ENCODE data around the gene TM2D3.
A peak's percentile ranks its signal among the peaks of the same experiment; 100 is the strongest.

TM2D3 gene

GRCh38 chr15:101679806-101680205 is 27.6 kb upstream of the TM2D3 start:
- H3K9me3 ChIP-seq (ENCODE audit: control insufficient read depth in 1 of 2, low read length in 2 of 2) = no peaks in the 10 kb centered on the region
- H3K4me3 ChIP-seq (ENCODE audit: low read depth in 1 of 2, low read length in 2 of 2) = no peak overlapping the region
- H3K27me3 ChIP-seq (ENCODE audit: control insufficient read depth in 1 of 2, insufficient read depth in 2 of 2, low read length in 2 of 2) = no peaks in the 10 kb centered on the region
- no peak overlapping the region for H3K9ac ChIP-seq (ENCODE audit: low read depth in 1 of 2, low read length in 2 of 2)
- H3K4me1 ChIP-seq (ENCODE audit: control insufficient read depth in 1 of 2, insufficient read depth in 2 of 2, low read length in 2 of 2) = peaks cover 0 to 5% of the 10 kb centered on the region in 2 donors
- H3K36me3 ChIP-seq (ENCODE audit: control insufficient read depth in 1 of 2, insufficient read depth in 2 of 2, low read length in 2 of 2) = peaks cover 14 to 16% of the 10 kb centered on the region in 2 donors
- no peak overlapping the region for H3K27ac ChIP-seq (ENCODE audit: low read depth, low read length)

- Histone ChIP-seq H3K9me3 (ENCODE audit: control insufficient read depth in 1 of 2, low read length in 2 of 2) (no peaks in the 10 kb centered on the region), H3K9ac (ENCODE audit: low read depth in 1 of 2, low read length in 2 of 2) (no peak overlapping the region), H3K4me1 (ENCODE audit: control insufficient read depth in 1 of 2, insufficient read depth in 2 of 2, low read length in 2 of 2) (peaks cover 0 to 5% of the 10 kb centered on the region in 2 donors), H3K27me3 (ENCODE audit: control insufficient read depth in 1 of 2, insufficient read depth in 2 of 2, low read length in 2 of 2) (no peaks in the 10 kb centered on the region), H3K27ac (ENCODE audit: low read depth, low read length) (no peak overlapping the region), H3K36me3 (ENCODE audit: control insufficient read depth in 1 of 2, insufficient read depth in 2 of 2, low read length in 2 of 2) (peaks cover 19 to 28% of the 10 kb centered on the region in 2 donors), H3K4me3 (ENCODE audit: low read depth in 1 of 2, low read length in 2 of 2) (no peak overlapping the region)
These were observed 24.7 kb upstream of the TM2D3 start for GRCh38 chr15:101676921-101677329.

- Histone ChIP-seq H3K36me3 (ENCODE audit: control insufficient read depth in 1 of 2, insufficient read depth in 2 of 2, low read length in 2 of 2) (peaks cover 19 to 36% of the 10 kb centered on the region in 2 donors), H3K9me3 (ENCODE audit: control insufficient read depth in 1 of 2, low read length in 2 of 2) (no peaks in the 10 kb centered on the region), H3K4me3 (ENCODE audit: low read depth in 1 of 2, low read length in 2 of 2) (no peak overlapping the region), H3K27ac (ENCODE audit: low read depth, low read length) (no peak overlapping the region), H3K4me1 (ENCODE audit: control insufficient read depth in 1 of 2, insufficient read depth in 2 of 2, low read length in 2 of 2) (peaks cover 0 to 5% of the 10 kb centered on the region in 2 donors), H3K27me3 (ENCODE audit: control insufficient read depth in 1 of 2, insufficient read depth in 2 of 2, low read length in 2 of 2) (no peaks in the 10 kb centered on the region), H3K9ac (ENCODE audit: low read depth in 1 of 2, low read length in 2 of 2) (peak overlapping the region in 1 of 2 donors; percentile 32)
These were observed 23.8 kb upstream of the TM2D3 start for GRCh38 chr15:101675796-101676582.

- Histone ChIP-seq H3K4me1 (ENCODE audit: control insufficient read depth in 1 of 2, insufficient read depth in 2 of 2, low read length in 2 of 2) (peaks cover 0 to 5% of the 10 kb centered on the region in 2 donors), H3K27me3 (ENCODE audit: control insufficient read depth in 1 of 2, insufficient read depth in 2 of 2, low read length in 2 of 2) (no peaks in the 10 kb centered on the region), H3K36me3 (ENCODE audit: control insufficient read depth in 1 of 2, insufficient read depth in 2 of 2, low read length in 2 of 2) (peaks cover 23 to 42% of the 10 kb centered on the region in 2 donors), H3K4me3 (ENCODE audit: low read depth in 1 of 2, low read length in 2 of 2) (no peak overlapping the region), H3K27ac (ENCODE audit: low read depth, low read length) (no peak overlapping the region), H3K9ac (ENCODE audit: low read depth in 1 of 2, low read length in 2 of 2) (no peak overlapping the region), H3K9me3 (ENCODE audit: control insufficient read depth in 1 of 2, low read length in 2 of 2) (no peaks in the 10 kb centered on the region)
These were observed 22.8 kb upstream of the TM2D3 start for GRCh38 chr15:101675015-101675414.

GRCh38 chr15:101672298-101672697 is 20.1 kb upstream of the TM2D3 start:
- Histone ChIP-seq H3K4me1 (ENCODE audit: control insufficient read depth in 1 of 2, insufficient read depth in 2 of 2, low read length in 2 of 2) (peaks cover 0 to 5% of the 10 kb centered on the region in 2 donors), H3K36me3 (ENCODE audit: control insufficient read depth in 1 of 2, insufficient read depth in 2 of 2, low read length in 2 of 2) (peaks cover 23 to 46% of the 10 kb centered on the region in 2 donors), H3K27me3 (ENCODE audit: control insufficient read depth in 1 of 2, insufficient read depth in 2 of 2, low read length in 2 of 2) (no peaks in the 10 kb centered on the region), H3K9ac (ENCODE audit: low read depth in 1 of 2, low read length in 2 of 2) (no peak overlapping the region), H3K9me3 (ENCODE audit: control insufficient read depth in 1 of 2, low read length in 2 of 2) (no peaks in the 10 kb centered on the region), H3K27ac (ENCODE audit: low read depth, low read length) (no peak overlapping the region), H3K4me3 (ENCODE audit: low read depth in 1 of 2, low read length in 2 of 2) (no peak overlapping the region)

GRCh38 chr15:101669744-101670143 is 17.6 kb upstream of the TM2D3 start:
- Histone ChIP-seq H3K9me3 (ENCODE audit: control insufficient read depth in 1 of 2, low read length in 2 of 2) (no peaks in the 10 kb centered on the region), H3K9ac (ENCODE audit: low read depth in 1 of 2, low read length in 2 of 2) (no peak overlapping the region), H3K27me3 (ENCODE audit: control insufficient read depth in 1 of 2, insufficient read depth in 2 of 2, low read length in 2 of 2) (no peaks in the 10 kb centered on the region), H3K4me3 (ENCODE audit: low read depth in 1 of 2, low read length in 2 of 2) (no peak overlapping the region), H3K4me1 (ENCODE audit: control insufficient read depth in 1 of 2, insufficient read depth in 2 of 2, low read length in 2 of 2) (no peaks in the 10 kb centered on the region), H3K27ac (ENCODE audit: low read depth, low read length) (no peak overlapping the region), H3K36me3 (ENCODE audit: control insufficient read depth in 1 of 2, insufficient read depth in 2 of 2, low read length in 2 of 2) (peaks cover 16 to 41% of the 10 kb centered on the region in 2 donors)

- Histone ChIP-seq H3K36me3 (ENCODE audit: control insufficient read depth in 1 of 2, insufficient read depth in 2 of 2, low read length in 2 of 2) (peaks cover 4 to 27% of the 10 kb centered on the region in 2 donors), H3K4me3 (ENCODE audit: low read depth in 1 of 2, low read length in 2 of 2) (no peak overlapping the region), H3K27me3 (ENCODE audit: control insufficient read depth in 1 of 2, insufficient read depth in 2 of 2, low read length in 2 of 2) (no peaks in the 10 kb centered on the region), H3K27ac (ENCODE audit: low read depth, low read length) (no peak overlapping the region), H3K4me1 (ENCODE audit: control insufficient read depth in 1 of 2, insufficient read depth in 2 of 2, low read length in 2 of 2) (no peaks in the 10 kb centered on the region), H3K9me3 (ENCODE audit: control insufficient read depth in 1 of 2, low read length in 2 of 2) (no peaks in the 10 kb centered on the region), H3K9ac (ENCODE audit: low read depth in 1 of 2, low read length in 2 of 2) (no peak overlapping the region)
These were observed 15.7 kb upstream of the TM2D3 start for GRCh38 chr15:101667881-101668280.

- H3K36me3 ChIP-seq (ENCODE audit: control insufficient read depth in 1 of 2, insufficient read depth in 2 of 2, low read length in 2 of 2) = peaks cover 7 to 21% of the 10 kb centered on the region in 2 donors
- no peak overlapping the region for H3K4me3 ChIP-seq (ENCODE audit: low read depth in 1 of 2, low read length in 2 of 2)
- no peaks in the 10 kb centered on the region for H3K9me3 ChIP-seq (ENCODE audit: control insufficient read depth in 1 of 2, low read length in 2 of 2)
- H3K9ac ChIP-seq (ENCODE audit: low read depth in 1 of 2, low read length in 2 of 2) = no peak overlapping the region
- H3K27me3 ChIP-seq (ENCODE audit: control insufficient read depth in 1 of 2, insufficient read depth in 2 of 2, low read length in 2 of 2) = no peaks in the 10 kb centered on the region
- no peaks in the 10 kb centered on the region for H3K4me1 ChIP-seq (ENCODE audit: control insufficient read depth in 1 of 2, insufficient read depth in 2 of 2, low read length in 2 of 2)
- no peak overlapping the region for H3K27ac ChIP-seq (ENCODE audit: low read depth, low read length)
These were observed 12.2 kb upstream of the TM2D3 start for GRCh38 chr15:101664303-101664913.

GRCh38 chr15:101662203-101662602 is 10.0 kb upstream of the TM2D3 start:
- H3K9ac ChIP-seq (ENCODE audit: low read depth in 1 of 2, low read length in 2 of 2) = no peak overlapping the region
- peaks cover 7 to 16% of the 10 kb centered on the region in 2 donors for H3K36me3 ChIP-seq (ENCODE audit: control insufficient read depth in 1 of 2, insufficient read depth in 2 of 2, low read length in 2 of 2)
- no peaks in the 10 kb centered on the region for H3K9me3 ChIP-seq (ENCODE audit: control insufficient read depth in 1 of 2, low read length in 2 of 2)
- H3K4me1 ChIP-seq (ENCODE audit: control insufficient read depth in 1 of 2, insufficient read depth in 2 of 2, low read length in 2 of 2) = peaks cover 7 to 8% of the 10 kb centered on the region in 2 donors
- H3K4me3 ChIP-seq (ENCODE audit: low read depth in 1 of 2, low read length in 2 of 2) = no peak overlapping the region
- no peaks in the 10 kb centered on the region for H3K27me3 ChIP-seq (ENCODE audit: control insufficient read depth in 1 of 2, insufficient read depth in 2 of 2, low read length in 2 of 2)
- no peak overlapping the region for H3K27ac ChIP-seq (ENCODE audit: low read depth, low read length)

GRCh38 chr15:101660005-101660404 is 7.8 kb upstream of the TM2D3 start:
- Histone ChIP-seq H3K9ac (ENCODE audit: low read depth in 1 of 2, low read length in 2 of 2) (no peak overlapping the region), H3K36me3 (ENCODE audit: control insufficient read depth in 1 of 2, insufficient read depth in 2 of 2, low read length in 2 of 2) (peaks cover 7 to 23% of the 10 kb centered on the region in 2 donors), H3K4me1 (ENCODE audit: control insufficient read depth in 1 of 2, insufficient read depth in 2 of 2, low read length in 2 of 2) (peaks cover 7 to 8% of the 10 kb centered on the region in 2 donors), H3K4me3 (ENCODE audit: low read depth in 1 of 2, low read length in 2 of 2) (no peak overlapping the region), H3K27me3 (ENCODE audit: control insufficient read depth in 1 of 2, insufficient read depth in 2 of 2, low read length in 2 of 2) (no peaks in the 10 kb centered on the region), H3K27ac (ENCODE audit: low read depth, low read length) (no peak overlapping the region), H3K9me3 (ENCODE audit: control insufficient read depth in 1 of 2, low read length in 2 of 2) (no peaks in the 10 kb centered on the region)
